GM23338 (cell line): ENCODE measurements around the gene APBB1. TPM values are rescaled to one million over a fixed set of nuclear protein-coding genes. Genes with fewer than 3 reads are reported as not detected.
A peak's percentile ranks its signal among the peaks of the same experiment; 100 is the strongest.

ENCODE experiments used
- ATAC-seq: fragments of 200-7000 bp; cut with Tn5 transposase; 3 replicates; pipeline ENCODE4 v1.9.1; 2020
- DNase-seq: peaks from one replicate; pipeline ENCODE4 v3.0.0-alpha.2; 2015; ENCODE audit warnings: low spot score
- H2AFZ ChIP-seq: fragments of 200-600 bp; sonication (generic); 2 replicates; pipeline ENCODE4 v1.8.0; 2016; ENCODE audit warnings: antibody characterized with exemption, mild to moderate bottlenecking, moderate library complexity
- H3F3A ChIP-seq: fragments of 200-600 bp; sonication (generic); replicated peaks from 2 replicates; pipeline ENCODE4 v1.8.0; 2017; ENCODE audit warnings: antibody characterized with exemption, mixed run types, low read depth
- H3K27ac ChIP-seq: fragments of 200-600 bp; sonication (generic); 2 replicates; pipeline ENCODE4 v1.6.1; 2016; ENCODE audit warnings: low read depth
- H3K27me3 ChIP-seq: fragments of 200-600 bp; sonication (generic); 2 replicates; pipeline ENCODE4 v1.8.0; 2016; ENCODE audit warnings: mild to moderate bottlenecking, mixed run types, moderate library complexity; ENCODE audit not compliant: insufficient read depth
- H3K36me3 ChIP-seq: fragments of 200-600 bp; sonication (generic); 2 replicates; pipeline ENCODE4 v1.8.0; 2016; ENCODE audit warnings: mild to moderate bottlenecking; ENCODE audit not compliant: insufficient read depth
- H3K4me1 ChIP-seq: fragments of 200-600 bp; sonication (generic); 2 replicates; pipeline ENCODE4 v1.8.0; 2016; ENCODE audit warnings: mild to moderate bottlenecking, moderate library complexity; ENCODE audit not compliant: insufficient read depth
- H3K4me2 ChIP-seq: fragments of 200-600 bp; sonication (generic); 2 replicates; pipeline ENCODE4 v1.7.1; 2017; ENCODE audit warnings: mixed run types
- H3K4me3 ChIP-seq: fragments of 200-600 bp; sonication (generic); 2 replicates; pipeline ENCODE4 v1.6.1; 2016; ENCODE audit warnings: mixed run types
- H3K79me2 ChIP-seq: fragments of 200-600 bp; sonication (generic); replicated peaks from 2 replicates; pipeline ENCODE4 v1.8.0; 2017; ENCODE audit warnings: mild to moderate bottlenecking; ENCODE audit not compliant: insufficient read depth
- H3K9me2 ChIP-seq: fragments of 200-600 bp; sonication (generic); 2 replicates; pipeline ENCODE4 v1.8.0; 2017; ENCODE audit not compliant: insufficient read depth
- H4K20me1 ChIP-seq: fragments of 200-600 bp; sonication (generic); replicated peaks from 2 replicates; pipeline ENCODE4 v1.8.0; 2017; ENCODE audit warnings: mild to moderate bottlenecking; ENCODE audit not compliant: insufficient read depth
- H3K27ac Mint-ChIP-seq: 2 replicates; pipeline ENCODE4 v1.8.0; 2020; ENCODE audit warnings: inconsistent platforms, mild to moderate bottlenecking, moderate library complexity, mixed read lengths
- H3K27me3 Mint-ChIP-seq: 3 replicates; pipeline ENCODE4 v1.8.0; 2022; ENCODE audit warnings: low read depth, mild to moderate bottlenecking, moderate library complexity, mixed read lengths, inconsistent platforms; ENCODE audit not compliant: insufficient read depth, poor library complexity
- H3K36me3 Mint-ChIP-seq: 3 replicates; pipeline ENCODE4 v1.8.0; 2021; ENCODE audit warnings: low read depth, mild to moderate bottlenecking, inconsistent platforms, moderate library complexity, mixed read lengths
- H3K4me1 Mint-ChIP-seq: 3 replicates; pipeline ENCODE4 v1.8.0; 2020; ENCODE audit warnings: mild to moderate bottlenecking, inconsistent platforms, mixed read lengths
- H3K4me3 Mint-ChIP-seq: 3 replicates; pipeline ENCODE4 v1.8.0; 2021; ENCODE audit warnings: moderate library complexity, mild to moderate bottlenecking, inconsistent platforms, mixed read lengths
- H3K9me3 Mint-ChIP-seq: 3 replicates; pipeline ENCODE4 v1.8.0; 2020; ENCODE audit warnings: moderate library complexity, mild to moderate bottlenecking, inconsistent platforms, mixed read lengths
- CREB1 ChIP-seq: fragments of 250-450 bp; sonication (Bioruptor Pico); IDR thresholded peaks from 2 replicates; pipeline ENCODE4 v1.5.0; 2020; ENCODE audit warnings: low read depth, mild to moderate bottlenecking, moderate library complexity
- EZH2phosphoT487 ChIP-seq: fragments of 200-600 bp; sonication (generic); IDR thresholded peaks from one replicate; pipeline ENCODE4 v1.8.1; 2018; ENCODE audit warnings: antibody characterized with exemption; ENCODE audit not compliant: unreplicated experiment
- ZNF114 ChIP-seq: fragments of 250-450 bp; sonication (Bioruptor Pico); IDR thresholded peaks from 2 replicates; pipeline ENCODE4 v1.5.0; 2020; ENCODE audit warnings: mild to moderate bottlenecking, moderate library complexity
- ZNF331 ChIP-seq: fragments of 250-450 bp; sonication (Bioruptor Pico); IDR thresholded peaks from 2 replicates; pipeline ENCODE4 v1.5.0; 2020; ENCODE audit warnings: low read depth, mild to moderate bottlenecking, moderate library complexity
- polyA plus RNA-seq: library from polyadenylated mRNA; unstranded; fragments of >200 nt; fragmentation: Nextera tagmentation; extraction: Ambion mirVana; gene quantifications from 2 replicates; pipeline ENCODE4 v1.2.1, GENCODE V29; 2016
- total RNA-seq: library from RNA; depleted of rRNA; stranded (reverse); fragments of >200 nt; shearing (Covaris generic); gene quantifications from 2 replicates; pipeline ENCODE4 v1.2.3, GENCODE V29; 2014
- TF ChIP-seq, protein P1 (sequence below): IDR thresholded peaks from one replicate; pipeline ENCODE4 v1.6.1; 2018; ENCODE audit warnings: antibody characterized with exemption; ENCODE audit not compliant: unreplicated experiment
- TF ChIP-seq, protein P2 (sequence below), 2 experiments: fragments of 200-600 bp in 1 of 2; sonication (generic) in 1 of 2; conservative IDR thresholded peaks; 2 replicates each; pipeline versions ENCODE4 v1.5.1 to v1.6.1; 2016 to 2017; ENCODE audit warnings: antibody characterized with exemption in 2 of 2, low read depth in 2 of 2, mild to moderate bottlenecking in 2 of 2, moderate library complexity in 1 of 2

Gene APBB1
- total and polyA plus RNA-seq, 2 experiments from 2014 or later, result 10.6 to 24.7 TPM

DNA sequence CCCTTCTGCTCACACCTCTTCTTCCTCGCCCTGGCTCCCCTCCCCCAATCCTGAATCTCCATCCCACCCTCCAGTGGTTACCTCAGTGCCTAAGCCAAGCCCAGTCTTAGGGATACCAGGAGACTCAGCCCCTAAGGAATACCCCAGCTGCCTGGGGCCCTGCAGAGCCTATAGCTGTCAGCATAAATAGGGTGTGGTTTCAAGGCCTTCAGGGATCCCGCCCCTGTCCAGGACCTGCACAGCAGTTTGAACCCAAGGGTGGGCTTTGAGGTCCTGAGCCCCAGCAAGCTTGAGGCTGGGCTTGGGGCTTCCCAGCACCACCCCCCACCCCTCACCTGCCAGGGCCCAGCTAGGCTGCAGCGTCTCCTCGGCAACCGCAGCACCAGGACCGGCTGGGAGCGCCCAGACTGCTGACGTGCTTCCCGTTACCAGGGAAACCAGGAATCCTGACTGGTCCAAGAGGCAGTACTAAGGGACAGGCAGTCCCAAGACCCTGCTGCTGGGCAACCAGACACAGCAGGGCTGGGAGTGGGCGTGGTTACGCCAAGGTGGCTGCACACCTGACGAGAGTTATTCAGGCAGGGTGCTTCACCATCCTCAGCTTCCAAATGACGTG, 13.7 kb downstream of the APBB1 start:
- DNase-seq, result peak; percentile 97
- no peaks in the 10 kb centered on the region for H3K27me3 ChIP-seq
- H3K9me3 Mint-ChIP-seq, result no peaks in the 10 kb centered on the region
- H3F3A ChIP-seq, result no peaks in the 10 kb centered on the region
- ATAC-seq, result peak; percentile 96
- peaks cover 11% of the 10 kb centered on the region for H3K27me3 Mint-ChIP-seq
- H3K4me1 ChIP-seq, result peaks cover 5% of the 10 kb centered on the region; the same call in 1 of the 2 replicates
- H4K20me1 ChIP-seq, result no peaks in the 10 kb centered on the region
- H3K79me2 ChIP-seq, result no peaks in the 10 kb centered on the region
- H3K4me3 Mint-ChIP-seq, result no peak overlapping the region
- no peak overlapping the region for H3K27ac Mint-ChIP-seq
- H3K36me3 ChIP-seq, result no peaks in the 10 kb centered on the region
- no peaks in the 10 kb centered on the region for H3K9me2 ChIP-seq
- H3K4me3 ChIP-seq, result peak overlapping the region; percentile 35; the same call in 1 of the 2 replicates
- H3K27ac ChIP-seq, result no peak overlapping the region
- H2AFZ ChIP-seq, result no peak overlapping the region
- H3K4me2 ChIP-seq, result peak overlapping the region; percentile 65; the same call in 1 of the 2 replicates
- TF ChIP-seq, protein P1, sequence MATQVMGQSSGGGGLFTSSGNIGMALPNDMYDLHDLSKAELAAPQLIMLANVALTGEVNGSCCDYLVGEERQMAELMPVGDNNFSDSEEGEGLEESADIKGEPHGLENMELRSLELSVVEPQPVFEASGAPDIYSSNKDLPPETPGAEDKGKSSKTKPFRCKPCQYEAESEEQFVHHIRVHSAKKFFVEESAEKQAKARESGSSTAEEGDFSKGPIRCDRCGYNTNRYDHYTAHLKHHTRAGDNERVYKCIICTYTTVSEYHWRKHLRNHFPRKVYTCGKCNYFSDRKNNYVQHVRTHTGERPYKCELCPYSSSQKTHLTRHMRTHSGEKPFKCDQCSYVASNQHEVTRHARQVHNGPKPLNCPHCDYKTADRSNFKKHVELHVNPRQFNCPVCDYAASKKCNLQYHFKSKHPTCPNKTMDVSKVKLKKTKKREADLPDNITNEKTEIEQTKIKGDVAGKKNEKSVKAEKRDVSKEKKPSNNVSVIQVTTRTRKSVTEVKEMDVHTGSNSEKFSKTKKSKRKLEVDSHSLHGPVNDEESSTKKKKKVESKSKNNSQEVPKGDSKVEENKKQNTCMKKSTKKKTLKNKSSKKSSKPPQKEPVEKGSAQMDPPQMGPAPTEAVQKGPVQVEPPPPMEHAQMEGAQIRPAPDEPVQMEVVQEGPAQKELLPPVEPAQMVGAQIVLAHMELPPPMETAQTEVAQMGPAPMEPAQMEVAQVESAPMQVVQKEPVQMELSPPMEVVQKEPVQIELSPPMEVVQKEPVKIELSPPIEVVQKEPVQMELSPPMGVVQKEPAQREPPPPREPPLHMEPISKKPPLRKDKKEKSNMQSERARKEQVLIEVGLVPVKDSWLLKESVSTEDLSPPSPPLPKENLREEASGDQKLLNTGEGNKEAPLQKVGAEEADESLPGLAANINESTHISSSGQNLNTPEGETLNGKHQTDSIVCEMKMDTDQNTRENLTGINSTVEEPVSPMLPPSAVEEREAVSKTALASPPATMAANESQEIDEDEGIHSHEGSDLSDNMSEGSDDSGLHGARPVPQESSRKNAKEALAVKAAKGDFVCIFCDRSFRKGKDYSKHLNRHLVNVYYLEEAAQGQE, result no peak
- TF ChIP-seq, protein P2, sequence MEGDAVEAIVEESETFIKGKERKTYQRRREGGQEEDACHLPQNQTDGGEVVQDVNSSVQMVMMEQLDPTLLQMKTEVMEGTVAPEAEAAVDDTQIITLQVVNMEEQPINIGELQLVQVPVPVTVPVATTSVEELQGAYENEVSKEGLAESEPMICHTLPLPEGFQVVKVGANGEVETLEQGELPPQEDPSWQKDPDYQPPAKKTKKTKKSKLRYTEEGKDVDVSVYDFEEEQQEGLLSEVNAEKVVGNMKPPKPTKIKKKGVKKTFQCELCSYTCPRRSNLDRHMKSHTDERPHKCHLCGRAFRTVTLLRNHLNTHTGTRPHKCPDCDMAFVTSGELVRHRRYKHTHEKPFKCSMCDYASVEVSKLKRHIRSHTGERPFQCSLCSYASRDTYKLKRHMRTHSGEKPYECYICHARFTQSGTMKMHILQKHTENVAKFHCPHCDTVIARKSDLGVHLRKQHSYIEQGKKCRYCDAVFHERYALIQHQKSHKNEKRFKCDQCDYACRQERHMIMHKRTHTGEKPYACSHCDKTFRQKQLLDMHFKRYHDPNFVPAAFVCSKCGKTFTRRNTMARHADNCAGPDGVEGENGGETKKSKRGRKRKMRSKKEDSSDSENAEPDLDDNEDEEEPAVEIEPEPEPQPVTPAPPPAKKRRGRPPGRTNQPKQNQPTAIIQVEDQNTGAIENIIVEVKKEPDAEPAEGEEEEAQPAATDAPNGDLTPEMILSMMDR (conservative IDR thresholded peaks at IDR 0.05; ENCODE audit: low read depth in 2 of 2), result no peak
- TF ChIP-seq CREB1 (CRISPR knock-in tag), result peak; percentile 46; the same call in 1 of the 2 replicates
- no peak for TF ChIP-seq ZNF331
- TF ChIP-seq EZH2phosphoT487, result no peak
- no peaks in the 10 kb centered on the region; the same call in 2 of the 3 replicates for H3K36me3 Mint-ChIP-seq
- H3K4me1 Mint-ChIP-seq, result peaks cover 16% of the 10 kb centered on the region

DNA sequence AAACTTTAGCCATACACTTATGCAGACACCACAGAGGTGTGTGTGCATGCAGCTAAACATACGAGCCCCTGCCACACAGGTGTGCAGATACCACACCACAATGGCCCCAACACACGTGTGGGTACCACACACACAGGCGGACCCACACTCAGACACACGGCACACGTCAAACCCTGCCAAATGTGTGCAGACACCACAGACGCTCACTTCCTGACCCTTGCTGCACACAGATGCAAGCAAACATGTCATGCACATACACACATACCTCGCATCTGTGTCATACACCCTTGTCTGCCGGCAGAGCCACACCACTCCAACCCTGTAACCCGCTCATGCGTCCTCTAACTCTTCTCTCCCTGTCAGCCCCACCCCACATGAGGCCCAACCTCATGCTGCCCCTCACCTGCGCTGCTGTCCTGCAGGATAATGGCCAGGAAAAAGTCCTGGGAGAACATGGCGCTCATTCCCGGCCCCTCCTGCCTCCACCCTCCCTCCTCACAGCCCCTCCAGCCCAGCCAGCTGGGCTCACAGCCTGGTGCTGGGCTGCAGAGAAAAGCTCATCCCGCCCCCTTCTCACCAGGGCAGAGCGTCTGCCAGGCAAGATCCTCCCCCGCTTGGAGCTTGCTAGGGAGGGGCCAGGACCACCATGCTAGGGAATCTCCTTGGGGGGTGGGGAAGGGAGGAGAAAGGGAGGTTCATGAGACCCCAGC, 14.4 kb downstream of the APBB1 start:
- Mint-ChIP-seq H3K4me1 (peaks cover 16% of the 10 kb centered on the region), H3K27me3 (peaks cover 11% of the 10 kb centered on the region), H3K27ac (peak overlapping the region; percentile 26; the same call in 1 of the 2 replicates), H3K36me3 (no peaks in the 10 kb centered on the region; the same call in 2 of the 3 replicates), H3K4me3 (no peak overlapping the region), H3K9me3 (no peaks in the 10 kb centered on the region)
- no peak for TF ChIP-seq ZNF114
- TF ChIP-seq EZH2phosphoT487, result no peak
- TF ChIP-seq CREB1 (CRISPR knock-in tag), result no peak
- Histone ChIP-seq H3K27ac (no peak overlapping the region), H4K20me1 (no peaks in the 10 kb centered on the region), H3K9me2 (no peaks in the 10 kb centered on the region), H3K4me2 (peak overlapping the region; percentile 65; the same call in 1 of the 2 replicates), H3K27me3 (no peaks in the 10 kb centered on the region), H3F3A (no peaks in the 10 kb centered on the region), H2AFZ (no peak overlapping the region), H3K4me1 (peaks cover 5% of the 10 kb centered on the region; the same call in 1 of the 2 replicates), H3K36me3 (no peaks in the 10 kb centered on the region), H3K4me3 (peak overlapping the region; percentile 35; the same call in 1 of the 2 replicates), H3K79me2 (no peaks in the 10 kb centered on the region)
- peak; percentile 64 for ATAC-seq
- no peak for DNase-seq
